WTC11 (cell line): ENCODE measurements around the gene KDM6B. TPM values are rescaled to one million over a fixed set of nuclear protein-coding genes. Genes with fewer than 3 reads are reported as not detected.

ENCODE experiments used
- ATAC-seq: fragments of 200-7000 bp; cut with Tn5 transposase; 2 replicates; pipeline ENCODE4 v1.10.0; 2021; ENCODE audit warnings: mild to moderate bottlenecking, moderate library complexity
- CTCF ChIA-PET: fragments of 300-600 bp; sonication (Branson Sonifier 250); formaldehyde crosslinking; loops from one replicate; lab custom pipeline; 2021; ENCODE audit warnings: antibody characterized with exemption; lab: Charles Lee
- POLR2A ChIA-PET: fragments of 350-600 bp; sonication (Branson Sonifier 250); formaldehyde crosslinking; loops from one replicate; lab custom pipeline; 2021; ENCODE audit warnings: antibody characterized with exemption; lab: Charles Lee
- DNase-seq: peaks from one replicate; pipeline ENCODE4 v3.0.0; 2021; ENCODE audit warnings: low spot score
- H3K27ac Mint-ChIP-seq: 2 replicates; pipeline ENCODE4 v1.8.0; 2021; ENCODE audit warnings: mixed read lengths
- H3K27me3 Mint-ChIP-seq: 2 replicates; pipeline ENCODE4 v1.8.0; 2021; ENCODE audit warnings: low read depth, mild to moderate bottlenecking, moderate library complexity, mixed read lengths
- H3K36me3 Mint-ChIP-seq: 2 replicates; pipeline ENCODE4 v1.8.0; 2021; ENCODE audit warnings: mixed read lengths
- H3K4me1 Mint-ChIP-seq: 2 replicates; pipeline ENCODE4 v1.8.0; 2022; ENCODE audit warnings: mixed read lengths
- H3K4me3 Mint-ChIP-seq: 2 replicates; pipeline ENCODE4 v1.8.0; 2021; ENCODE audit warnings: mild to moderate bottlenecking, moderate library complexity, mixed read lengths
- H3K9me3 Mint-ChIP-seq: 2 replicates; pipeline ENCODE4 v1.8.0; 2021; ENCODE audit warnings: mixed read lengths
- ARID4B ChIP-seq: sonication (generic); formaldehyde crosslinking; IDR thresholded peaks from 2 replicates; pipeline ENCODE4 v1.8.0; 2023; ENCODE audit warnings: missing genetic modification reagents, mild to moderate bottlenecking, borderline replicate concordance
- ATF2 ChIP-seq: sonication (generic); formaldehyde crosslinking; IDR thresholded peaks from 2 replicates; pipeline ENCODE4 v1.8.1; 2022; ENCODE audit warnings: low read depth, missing genetic modification reagents, borderline replicate concordance
- CTCF ChIP-seq: fragments of 200-600 bp; IDR thresholded peaks from 2 replicates; pipeline ENCODE4 v1.8.0; 2022; ENCODE audit warnings: antibody characterized with exemption
- E2F4 ChIP-seq: sonication (generic); formaldehyde crosslinking; IDR thresholded peaks from 2 replicates; pipeline ENCODE4 v1.8.1; 2022; ENCODE audit warnings: low read depth, mild to moderate bottlenecking, moderate library complexity, missing genetic modification reagents, borderline replicate concordance
- ETV6 ChIP-seq: sonication (generic); formaldehyde crosslinking; IDR thresholded peaks from 2 replicates; pipeline ENCODE4 v1.8.1; 2022; ENCODE audit warnings: mild to moderate bottlenecking, missing genetic modification reagents
- GABPB1 ChIP-seq: sonication (generic); formaldehyde crosslinking; IDR thresholded peaks from 2 replicates; pipeline ENCODE4 v1.8.1; 2023; ENCODE audit warnings: mild to moderate bottlenecking, missing genetic modification reagents
- IRF1 ChIP-seq: sonication (generic); formaldehyde crosslinking; IDR thresholded peaks from 2 replicates; pipeline ENCODE4 v1.8.0; 2023; ENCODE audit warnings: missing genetic modification reagents
- JAZF1 ChIP-seq: fragments of 250-450 bp; sonication (Bioruptor Pico); IDR thresholded peaks from 2 replicates; pipeline ENCODE4 v1.9.0; 2021; ENCODE audit warnings: moderate library complexity, mild to moderate bottlenecking, inconsistent platforms
- OVOL2 ChIP-seq: fragments of 250-450 bp; sonication (Bioruptor Pico); IDR thresholded peaks from 2 replicates; pipeline ENCODE4 v1.9.0; 2021; ENCODE audit warnings: mild to moderate bottlenecking, borderline replicate concordance
- SMAD3 ChIP-seq: sonication (generic); formaldehyde crosslinking; IDR thresholded peaks from 2 replicates; pipeline ENCODE4 v1.8.0; 2022; ENCODE audit warnings: missing genetic modification reagents, mild to moderate bottlenecking, borderline replicate concordance
- TEAD4 ChIP-seq: sonication (generic); formaldehyde crosslinking; IDR thresholded peaks from 2 replicates; pipeline ENCODE4 v1.8.0; 2022; ENCODE audit warnings: mild to moderate bottlenecking, missing genetic modification reagents
- ZMAT4 ChIP-seq: fragments of 250-450 bp; sonication (Bioruptor Pico); IDR thresholded peaks from 2 replicates; pipeline ENCODE4 v1.9.0; 2021; ENCODE audit warnings: mild to moderate bottlenecking
- ZNF138 ChIP-seq: sonication (generic); formaldehyde crosslinking; conservative IDR thresholded peaks from 2 replicates; pipeline ENCODE4 v1.8.1; 2022; ENCODE audit warnings: mild to moderate bottlenecking, moderate library complexity, missing genetic modification reagents
- ZNF416 ChIP-seq: fragments of 250-450 bp; sonication (Bioruptor Pico); IDR thresholded peaks from 2 replicates; pipeline ENCODE4 v1.9.0; 2021; ENCODE audit warnings: mild to moderate bottlenecking, inconsistent platforms
- total RNA-seq: library from RNA; stranded (reverse); gene quantifications from 3 replicates; pipeline ENCODE4 v1.2.3, GENCODE V29; 2021
- TF ChIP-seq, protein P1 (sequence below): fragments of 250-450 bp; sonication (Bioruptor Pico); conservative IDR thresholded peaks from 2 replicates; pipeline ENCODE4 v1.9.0; 2021; ENCODE audit warnings: mild to moderate bottlenecking
- TF ChIP-seq, protein P2 (sequence below): fragments of 250-450 bp; sonication (Bioruptor Pico); IDR thresholded peaks from 2 replicates; pipeline ENCODE4 v1.9.0; 2021; ENCODE audit warnings: mild to moderate bottlenecking, borderline replicate concordance
- TF ChIP-seq, protein P3 (sequence below): sonication (generic); formaldehyde crosslinking; conservative IDR thresholded peaks from 2 replicates; pipeline ENCODE4 v1.8.1; 2022; ENCODE audit warnings: mild to moderate bottlenecking, missing genetic modification reagents

The KDM6B gene
- total RNA-seq, 1 experiment from 2014 or later, result 13.2 TPM

DNA sequence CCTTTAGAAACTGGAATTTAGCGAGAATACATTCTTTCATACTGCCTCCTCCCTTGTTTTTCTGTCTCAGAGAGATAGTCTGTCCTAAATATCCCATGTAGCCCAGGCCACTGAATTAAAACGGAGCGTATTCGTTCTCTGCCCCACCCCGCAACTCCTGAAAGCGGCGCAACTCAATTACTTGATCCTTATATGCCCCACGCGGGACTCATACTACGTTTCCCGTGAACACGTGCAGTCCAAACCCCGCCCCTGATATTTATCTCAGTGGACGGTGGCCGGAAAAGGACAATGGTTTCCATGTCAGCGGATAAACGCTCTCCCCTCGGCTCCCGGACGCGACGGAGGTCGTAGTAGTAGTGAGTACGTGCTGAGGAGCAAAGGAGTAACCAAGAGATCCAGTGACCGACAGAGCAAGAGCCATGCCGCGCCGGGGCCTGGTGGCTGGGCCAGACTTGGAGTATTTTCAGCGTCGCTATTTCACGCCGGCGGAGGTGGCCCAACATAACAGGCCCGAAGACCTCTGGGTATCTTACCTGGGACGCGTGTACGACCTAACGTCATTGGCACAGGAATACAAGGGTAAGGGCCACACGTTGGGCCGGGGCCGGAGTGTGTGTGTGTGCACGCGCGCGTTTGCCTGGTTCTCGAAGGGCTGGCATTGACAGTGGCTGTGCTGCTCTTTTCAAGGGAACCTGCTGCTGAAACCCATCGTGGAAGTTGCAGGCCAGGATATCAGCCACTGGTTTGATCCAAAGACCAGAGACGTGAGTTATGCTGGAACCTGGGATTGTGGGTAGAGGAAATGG is 23.9 kb downstream of the KDM6B start, which contains the start of gene CYB5D1:
Gene CYB5D1, plus strand, starts transcription at position 291 of the 809 bp plus-strand sequence. Its CDS starts 132 bp downstream, at position 423.
- DNase-seq, result peak; percentile 83
- TF ChIP-seq ZNF138 (CRISPR knock-in tag) (no peak), ETV6 (CRISPR knock-in tag) (no peak), GABPB1 (CRISPR knock-in tag) (peak; percentile 32; the same call in 1 of the 2 replicates), ARID4B (CRISPR knock-in tag) (peak; percentile 74), OVOL2 (CRISPR knock-in tag) (no peak), ZMAT4 (CRISPR knock-in tag) (peak; percentile 65; the same call in 1 of the 2 replicates), CTCF (no peak), ATF2 (no peak), E2F4 (CRISPR knock-in tag) (no peak), ZNF416 (CRISPR knock-in tag) (no peak), JAZF1 (CRISPR knock-in tag) (no peak), IRF1 (CRISPR knock-in tag) (no peak), TEAD4 (CRISPR knock-in tag) (no peak), SMAD3 (no peak)
- TF ChIP-seq, protein P1, sequence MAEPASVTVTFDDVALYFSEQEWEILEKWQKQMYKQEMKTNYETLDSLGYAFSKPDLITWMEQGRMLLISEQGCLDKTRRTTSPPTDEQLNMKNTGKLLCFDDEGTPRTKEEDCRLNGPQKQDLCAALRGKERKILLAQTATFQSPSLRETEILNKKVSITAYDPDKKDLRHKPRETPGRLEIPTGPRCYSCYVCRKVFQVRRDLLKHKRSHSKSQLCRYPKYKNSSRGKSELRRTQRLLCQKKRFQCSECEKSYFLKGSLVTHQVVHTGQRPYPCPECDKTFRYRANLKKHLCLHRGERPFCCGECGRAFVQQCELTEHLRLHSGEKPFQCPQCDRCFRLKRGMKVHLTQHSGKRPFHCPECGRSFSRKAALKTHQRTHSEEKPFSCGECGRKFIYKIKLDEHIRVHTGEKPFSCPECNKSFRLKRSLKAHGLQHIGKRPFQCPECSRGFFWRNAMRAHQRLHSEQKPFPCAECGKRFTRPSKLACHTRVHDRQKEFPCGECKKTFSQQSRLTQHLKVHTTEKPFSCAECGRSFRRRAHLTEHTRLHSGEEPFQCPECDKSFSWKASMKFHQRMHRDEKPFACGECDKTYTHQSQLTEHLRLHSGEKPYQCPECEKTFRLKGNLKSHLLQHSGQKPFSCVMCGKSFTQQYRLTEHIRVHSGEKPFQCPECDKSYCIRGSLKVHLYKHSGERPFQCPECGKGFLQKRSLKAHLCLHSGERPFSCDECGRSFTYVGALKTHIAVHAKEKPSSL (CRISPR knock-in tag), result no peak
- TF ChIP-seq, protein P2, sequence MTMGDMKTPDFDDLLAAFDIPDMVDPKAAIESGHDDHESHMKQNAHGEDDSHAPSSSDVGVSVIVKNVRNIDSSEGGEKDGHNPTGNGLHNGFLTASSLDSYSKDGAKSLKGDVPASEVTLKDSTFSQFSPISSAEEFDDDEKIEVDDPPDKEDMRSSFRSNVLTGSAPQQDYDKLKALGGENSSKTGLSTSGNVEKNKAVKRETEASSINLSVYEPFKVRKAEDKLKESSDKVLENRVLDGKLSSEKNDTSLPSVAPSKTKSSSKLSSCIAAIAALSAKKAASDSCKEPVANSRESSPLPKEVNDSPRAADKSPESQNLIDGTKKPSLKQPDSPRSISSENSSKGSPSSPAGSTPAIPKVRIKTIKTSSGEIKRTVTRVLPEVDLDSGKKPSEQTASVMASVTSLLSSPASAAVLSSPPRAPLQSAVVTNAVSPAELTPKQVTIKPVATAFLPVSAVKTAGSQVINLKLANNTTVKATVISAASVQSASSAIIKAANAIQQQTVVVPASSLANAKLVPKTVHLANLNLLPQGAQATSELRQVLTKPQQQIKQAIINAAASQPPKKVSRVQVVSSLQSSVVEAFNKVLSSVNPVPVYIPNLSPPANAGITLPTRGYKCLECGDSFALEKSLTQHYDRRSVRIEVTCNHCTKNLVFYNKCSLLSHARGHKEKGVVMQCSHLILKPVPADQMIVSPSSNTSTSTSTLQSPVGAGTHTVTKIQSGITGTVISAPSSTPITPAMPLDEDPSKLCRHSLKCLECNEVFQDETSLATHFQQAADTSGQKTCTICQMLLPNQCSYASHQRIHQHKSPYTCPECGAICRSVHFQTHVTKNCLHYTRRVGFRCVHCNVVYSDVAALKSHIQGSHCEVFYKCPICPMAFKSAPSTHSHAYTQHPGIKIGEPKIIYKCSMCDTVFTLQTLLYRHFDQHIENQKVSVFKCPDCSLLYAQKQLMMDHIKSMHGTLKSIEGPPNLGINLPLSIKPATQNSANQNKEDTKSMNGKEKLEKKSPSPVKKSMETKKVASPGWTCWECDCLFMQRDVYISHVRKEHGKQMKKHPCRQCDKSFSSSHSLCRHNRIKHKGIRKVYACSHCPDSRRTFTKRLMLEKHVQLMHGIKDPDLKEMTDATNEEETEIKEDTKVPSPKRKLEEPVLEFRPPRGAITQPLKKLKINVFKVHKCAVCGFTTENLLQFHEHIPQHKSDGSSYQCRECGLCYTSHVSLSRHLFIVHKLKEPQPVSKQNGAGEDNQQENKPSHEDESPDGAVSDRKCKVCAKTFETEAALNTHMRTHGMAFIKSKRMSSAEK (CRISPR knock-in tag), result no peak
- TF ChIP-seq, protein P3, sequence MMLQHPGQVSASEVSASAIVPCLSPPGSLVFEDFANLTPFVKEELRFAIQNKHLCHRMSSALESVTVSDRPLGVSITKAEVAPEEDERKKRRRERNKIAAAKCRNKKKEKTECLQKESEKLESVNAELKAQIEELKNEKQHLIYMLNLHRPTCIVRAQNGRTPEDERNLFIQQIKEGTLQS (CRISPR knock-in tag), result no peak

More for the DNA sequence above, 23.9 kb downstream of the KDM6B start, which contains the start of gene CYB5D1:
- ATAC-seq, result peak; percentile 4
- peaks cover 11% of the 10 kb centered on the region for H3K27me3 Mint-ChIP-seq
- H3K36me3 Mint-ChIP-seq, result peaks cover 6% of the 10 kb centered on the region
- H3K4me1 Mint-ChIP-seq, result peaks cover 22% of the 10 kb centered on the region
- H3K4me3 Mint-ChIP-seq, result no peak within 1 kb of the TSS
- H3K27ac Mint-ChIP-seq, result no peak within 1 kb of the TSS
- POLR2A ChIA-PET, result interaction anchor here (1.0 to 1.5 kb wide), 6 partner anchors 13 to 170 kb away, joined by 3 to 11 read pairs (median 6); partner anchors contain the start of genes DNAH2, TP53 and WRAP53
- H3K9me3 Mint-ChIP-seq, result no peaks in the 10 kb centered on the region
- CTCF ChIA-PET, result interaction anchor here (0.6 to 3.1 kb wide), 27 partner anchors 10 to 644 kb away, joined by 3 to 63 read pairs (median 4); partner anchors contain the start of genes ALOXE3, KDM6B, RNF227 and TP53
